Measurements from ENCODE around the gene ITGA1.

ITGA1 gene

DNA sequence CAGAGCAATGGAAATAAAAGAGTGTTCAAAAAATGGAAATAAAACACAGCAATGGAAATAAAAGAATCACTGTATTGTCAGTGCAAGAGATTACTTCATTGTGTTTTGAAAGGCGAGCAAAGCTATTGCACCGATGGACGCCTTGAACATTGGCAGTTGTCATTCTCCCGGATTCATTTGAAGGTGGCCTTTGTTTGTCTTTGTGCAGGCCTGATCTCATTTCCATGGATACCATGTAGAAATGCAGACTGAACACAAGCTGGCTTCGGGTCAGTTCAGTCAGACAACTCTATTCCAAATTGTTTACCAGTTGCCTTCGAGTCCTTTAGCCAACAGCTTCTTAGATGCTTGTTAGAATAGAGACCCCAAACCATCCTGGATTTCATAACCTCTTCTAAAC lies 209.7 kb downstream of the ITGA1 start:
- 0 out of 2 replicates have a peak overlapping the region, but pooled peaks have one; percentile 1 for H3K27ac ChIP-seq

GRCh38 chr5:52998552-52999313 lies 211.0 kb downstream of the ITGA1 start:
- H3K27ac ChIP-seq, result no peak overlapping the region
- TF ChIP-seq ZFX (IDR thresholded peaks at IDR 0.05; ENCODE audit: borderline replicate concordance), result no peak
- TF ChIP-seq, protein P1, sequence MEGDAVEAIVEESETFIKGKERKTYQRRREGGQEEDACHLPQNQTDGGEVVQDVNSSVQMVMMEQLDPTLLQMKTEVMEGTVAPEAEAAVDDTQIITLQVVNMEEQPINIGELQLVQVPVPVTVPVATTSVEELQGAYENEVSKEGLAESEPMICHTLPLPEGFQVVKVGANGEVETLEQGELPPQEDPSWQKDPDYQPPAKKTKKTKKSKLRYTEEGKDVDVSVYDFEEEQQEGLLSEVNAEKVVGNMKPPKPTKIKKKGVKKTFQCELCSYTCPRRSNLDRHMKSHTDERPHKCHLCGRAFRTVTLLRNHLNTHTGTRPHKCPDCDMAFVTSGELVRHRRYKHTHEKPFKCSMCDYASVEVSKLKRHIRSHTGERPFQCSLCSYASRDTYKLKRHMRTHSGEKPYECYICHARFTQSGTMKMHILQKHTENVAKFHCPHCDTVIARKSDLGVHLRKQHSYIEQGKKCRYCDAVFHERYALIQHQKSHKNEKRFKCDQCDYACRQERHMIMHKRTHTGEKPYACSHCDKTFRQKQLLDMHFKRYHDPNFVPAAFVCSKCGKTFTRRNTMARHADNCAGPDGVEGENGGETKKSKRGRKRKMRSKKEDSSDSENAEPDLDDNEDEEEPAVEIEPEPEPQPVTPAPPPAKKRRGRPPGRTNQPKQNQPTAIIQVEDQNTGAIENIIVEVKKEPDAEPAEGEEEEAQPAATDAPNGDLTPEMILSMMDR (IDR thresholded peaks at IDR 0.05), result no peak

More for the DNA sequence above, 209.7 kb downstream of the ITGA1 start:
- no peak for TF ChIP-seq ZFX (IDR thresholded peaks at IDR 0.05; ENCODE audit: borderline replicate concordance)
- TF ChIP-seq, protein P1 (IDR thresholded peaks at IDR 0.05), result no peak

GRCh38 chr5:52999344-52999949 lies 211.7 kb downstream of the ITGA1 start:
- H3K27ac ChIP-seq, result no peak overlapping the region
- TF ChIP-seq, protein P1 (IDR thresholded peaks at IDR 0.05), result no peak
- TF ChIP-seq ZFX (IDR thresholded peaks at IDR 0.05; ENCODE audit: borderline replicate concordance), result no peak

- no peak overlapping the region for H3K27ac ChIP-seq
- TF ChIP-seq ZFX (IDR thresholded peaks at IDR 0.05; ENCODE audit: borderline replicate concordance), result no peak
- TF ChIP-seq, protein P1 (IDR thresholded peaks at IDR 0.05), result no peak
Observed at GRCh38 chr5:53001541-53001940, 213.8 kb downstream of the ITGA1 start.

GRCh38 chr5:53002491-53002890 lies 214.8 kb downstream of the ITGA1 start:
- TF ChIP-seq ZFX (IDR thresholded peaks at IDR 0.05; ENCODE audit: borderline replicate concordance), result no peak
- TF ChIP-seq, protein P1 (IDR thresholded peaks at IDR 0.05), result no peak
- no peak overlapping the region for H3K27ac ChIP-seq

DNA sequence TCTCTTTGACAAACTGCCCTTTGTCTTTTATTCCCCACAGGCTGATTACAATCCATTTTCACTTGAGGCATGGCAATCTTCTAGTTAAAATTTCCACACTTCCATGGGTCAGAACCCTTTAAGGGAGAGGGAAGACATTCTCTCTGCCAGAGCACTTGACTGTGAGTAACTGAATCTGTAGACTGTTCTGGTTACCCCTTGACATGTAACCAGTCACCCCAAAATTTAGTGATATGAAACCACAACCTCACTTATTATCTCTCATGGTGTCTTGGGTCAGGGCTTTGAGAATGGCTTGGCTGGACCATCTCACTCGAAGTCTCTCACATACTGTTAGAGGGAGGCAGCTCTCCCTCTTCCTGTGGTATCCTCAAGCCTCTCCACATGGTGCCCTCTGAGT lies 215.4 kb downstream of the ITGA1 start:
- TF ChIP-seq, protein P1 (IDR thresholded peaks at IDR 0.05), result no peak
- TF ChIP-seq ZFX (IDR thresholded peaks at IDR 0.05; ENCODE audit: borderline replicate concordance), result no peak
- no peak overlapping the region for H3K27ac ChIP-seq
